Suppressor macrophage treated with lipopolysaccharide for 1 hour (primary cell): ENCODE measurements around the gene CD40LG.

Experiments used
- DNase-seq, 3 donors: peaks; one replicate each; pipeline ENCODE4 v3.0.0-alpha.2; 2020 to 2022

Gene CD40LG

DNA sequence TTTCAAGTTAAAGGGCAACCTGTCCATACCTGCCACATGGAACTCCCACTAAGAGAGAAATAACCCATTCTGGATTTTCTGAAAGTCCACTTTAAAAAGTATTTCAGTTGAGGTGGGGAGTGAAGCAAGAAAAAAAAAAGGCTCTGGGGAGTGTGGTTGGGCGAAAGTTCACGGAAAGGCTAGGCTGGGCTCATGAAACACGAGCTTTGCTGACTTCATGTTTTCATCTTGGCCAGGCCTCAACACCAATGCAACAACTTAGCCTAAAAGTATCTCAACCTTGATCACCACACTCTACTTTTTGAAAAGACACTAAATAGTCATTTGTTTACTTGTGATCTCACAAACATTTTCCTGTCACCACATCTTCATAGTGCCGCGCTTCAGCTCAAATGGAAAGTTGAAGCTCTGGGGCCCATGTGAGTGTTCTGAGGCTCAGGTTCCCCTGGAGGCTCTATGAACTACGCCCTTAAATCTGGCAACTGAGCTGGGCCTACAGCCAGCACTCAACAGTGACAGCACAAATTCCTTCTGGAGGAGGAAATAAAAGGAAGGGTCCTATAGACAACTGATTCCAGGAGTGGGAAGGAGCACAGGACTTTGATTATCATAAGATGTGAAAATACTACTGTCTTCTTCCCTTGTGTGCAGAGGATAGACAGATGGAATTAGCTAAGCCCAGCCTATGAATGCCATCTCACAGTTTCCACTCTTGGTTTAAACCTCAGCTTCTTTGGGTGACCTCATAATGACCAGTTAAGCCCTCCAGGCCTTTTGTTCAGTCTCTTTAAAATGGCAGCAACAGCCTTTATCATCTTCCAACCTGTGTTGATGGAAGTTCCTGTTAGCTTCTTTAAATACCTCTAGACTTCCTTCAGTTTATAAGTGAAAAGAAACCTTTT lies 5.1 kb downstream of the CD40LG start:
- DNase-seq = no peak

DNA sequence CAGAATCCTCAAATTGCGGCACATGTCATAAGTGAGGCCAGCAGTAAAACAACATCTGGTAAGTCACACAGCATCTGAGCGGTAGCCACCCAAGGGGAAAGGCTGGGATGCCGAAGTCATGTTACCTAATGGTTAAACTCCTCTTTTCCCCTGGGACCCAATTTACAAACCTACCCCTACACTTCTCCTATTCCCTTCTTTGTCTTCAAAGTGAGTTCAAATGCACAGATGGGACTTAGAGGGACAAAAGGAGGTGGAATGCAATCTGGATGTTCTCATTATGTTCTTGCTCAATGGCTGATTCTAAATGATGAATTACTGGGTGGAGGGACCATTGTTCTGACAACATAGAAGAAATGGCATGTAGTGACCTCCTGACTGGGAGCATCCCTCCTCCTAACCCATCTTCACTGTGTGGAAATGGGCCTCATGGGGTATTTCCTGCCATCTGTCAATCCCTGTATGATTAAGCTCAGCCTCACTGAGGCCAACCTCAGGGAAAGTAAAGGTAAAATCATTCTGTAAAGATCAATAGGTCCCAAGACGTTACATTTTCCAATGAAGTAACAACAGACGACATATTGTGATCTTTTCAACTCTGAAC lies 8.5 kb downstream of the CD40LG start:
- no peak for DNase-seq

DNA sequence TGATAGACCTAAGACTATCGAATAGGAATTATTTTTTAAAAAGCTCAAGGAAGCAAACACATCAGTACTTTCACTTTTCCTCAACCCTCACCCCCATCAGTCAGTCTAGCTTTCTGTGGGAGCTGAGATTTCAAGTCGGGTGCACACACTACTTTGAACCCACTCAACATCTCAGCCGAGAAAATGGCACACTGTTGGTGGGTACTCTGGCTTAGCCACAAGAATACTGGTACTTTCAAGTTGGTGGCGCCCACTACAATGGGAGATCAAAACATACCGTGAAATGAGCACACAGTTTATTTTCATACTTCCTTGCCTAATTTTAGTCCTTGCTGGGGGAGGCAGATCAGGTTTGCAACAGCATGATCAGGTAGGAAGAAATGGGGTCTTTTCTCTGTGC lies 10.2 kb downstream of the CD40LG start:
- DNase-seq = no peak

DNA sequence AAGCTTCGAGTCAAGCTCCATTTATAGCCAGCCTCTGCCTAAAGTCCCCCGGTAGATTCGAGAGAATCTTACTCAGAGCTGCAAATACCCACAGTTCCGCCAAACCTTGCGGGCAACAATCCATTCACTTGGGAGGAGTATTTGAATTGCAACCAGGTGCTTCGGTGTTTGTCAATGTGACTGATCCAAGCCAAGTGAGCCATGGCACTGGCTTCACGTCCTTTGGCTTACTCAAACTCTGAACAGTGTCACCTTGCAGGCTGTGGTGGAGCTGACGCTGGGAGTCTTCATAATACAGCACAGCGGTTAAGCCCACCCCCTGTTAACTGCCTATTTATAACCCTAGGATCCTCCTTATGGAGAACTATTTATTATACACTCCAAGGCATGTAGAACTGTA lies 11.2 kb downstream of the CD40LG start:
- no peak for DNase-seq

DNA sequence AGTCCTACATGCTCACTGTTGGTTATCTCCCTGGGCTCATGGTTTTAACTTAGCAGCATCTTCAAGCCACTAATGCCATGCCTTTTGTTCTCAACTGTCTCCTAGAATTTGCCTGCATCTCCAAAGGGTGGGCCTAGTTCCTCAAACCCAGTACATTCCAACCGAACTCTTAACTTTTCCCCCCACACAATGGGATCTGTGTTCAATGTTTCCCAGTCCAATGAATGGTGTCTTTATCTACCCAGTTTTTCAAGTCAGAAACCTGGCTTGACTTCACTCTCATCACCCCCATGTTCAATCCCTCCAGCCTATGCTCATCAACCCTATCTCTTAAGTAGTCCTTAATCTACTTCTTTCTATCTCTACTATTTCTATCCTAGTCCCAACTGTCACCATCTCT lies 12.9 kb downstream of the CD40LG start:
- DNase-seq = no peak

GRCh38 chrX:136662104-136662503 lies 14.1 kb downstream of the CD40LG start:
- DNase-seq = no peak

DNA sequence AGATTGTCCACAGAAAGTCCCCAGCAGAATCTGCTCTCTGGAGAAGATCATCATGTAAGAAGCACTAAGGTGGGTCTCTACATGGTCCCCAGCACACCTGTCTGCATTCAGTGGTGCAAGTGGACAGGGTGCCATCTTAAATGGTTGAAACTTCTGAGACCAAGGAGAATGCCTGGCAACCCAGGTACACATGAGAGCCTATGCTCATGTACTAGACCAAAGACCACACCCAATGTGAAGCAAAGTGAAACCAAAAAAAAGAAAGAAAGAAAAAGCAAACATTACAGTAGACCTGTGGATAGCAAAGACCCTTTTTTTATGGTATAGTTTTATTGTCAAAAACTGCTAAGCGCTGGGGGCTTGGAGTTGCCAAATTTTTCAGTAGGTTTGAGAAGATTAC lies 15.0 kb downstream of the CD40LG start:
- DNase-seq = no peak

- peak; percentile 1 to 19 (median 11) for DNase-seq
Measured at GRCh38 chrX:136665258-136665900, 17.4 kb downstream of the CD40LG start.

GRCh38 chrX:136666088-136666487 lies 18.1 kb downstream of the CD40LG start:
- no peak for DNase-seq

DNA sequence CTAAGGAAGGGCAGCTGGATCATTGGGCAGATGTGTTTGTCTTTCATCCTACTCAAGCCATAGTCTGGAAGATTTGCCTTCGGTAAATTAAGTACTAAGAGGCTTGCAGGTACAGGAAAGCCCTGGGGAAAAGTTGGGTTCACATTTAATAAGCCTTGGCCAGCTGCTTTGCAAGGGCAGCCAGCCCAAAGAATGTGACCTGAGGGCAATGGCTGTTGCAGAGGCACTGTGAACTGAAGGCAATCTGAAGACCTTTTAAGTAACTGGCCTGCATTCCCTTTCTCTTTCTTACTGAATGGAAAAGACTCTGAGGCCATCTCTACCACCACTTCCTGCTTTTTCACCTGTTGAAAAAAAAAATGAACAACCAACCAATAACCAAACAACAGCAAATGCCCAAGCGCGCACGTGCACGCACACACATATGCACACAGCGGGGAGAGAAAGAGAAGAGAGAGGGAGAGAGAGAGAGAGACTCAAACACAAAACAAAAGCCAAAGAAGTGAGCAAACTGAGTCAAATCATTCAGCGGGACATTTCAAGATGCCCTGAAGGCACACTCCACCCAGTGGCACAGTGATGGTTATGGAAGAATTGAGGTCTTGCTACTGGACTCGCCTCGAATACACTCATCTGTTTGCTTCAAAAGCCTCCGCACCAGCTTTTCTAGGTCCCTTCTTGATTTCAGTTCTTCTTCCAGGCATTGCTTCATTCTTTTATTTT lies 19.6 kb downstream of the CD40LG start:
- DNase-seq = no peak

GRCh38 chrX:136671006-136671610 lies 23.1 kb downstream of the CD40LG start:
- DNase-seq = no peak

- DNase-seq = no peak
Measured at GRCh38 chrX:136674270-136674985, 26.5 kb downstream of the CD40LG start.

DNA sequence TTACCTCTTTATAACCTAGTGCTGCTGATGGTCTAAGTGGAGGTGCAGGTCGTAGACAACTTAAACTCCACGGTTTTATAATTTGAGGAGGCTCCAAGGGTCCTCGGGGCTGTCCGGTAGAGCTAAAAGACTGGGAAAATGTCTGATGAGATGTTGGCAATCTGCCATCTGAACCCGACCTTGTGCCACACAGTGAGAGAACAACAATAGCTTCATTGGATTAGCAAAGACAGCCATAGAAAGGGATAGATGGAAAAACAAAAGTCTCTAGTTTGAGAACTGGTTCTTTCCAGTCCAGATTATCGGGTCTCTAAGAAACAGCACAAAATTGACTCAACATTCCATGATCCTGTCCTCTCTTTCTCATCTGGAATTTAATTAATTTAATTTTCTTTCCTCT lies 31.6 kb downstream of the CD40LG start:
- DNase-seq = no peak

DNA sequence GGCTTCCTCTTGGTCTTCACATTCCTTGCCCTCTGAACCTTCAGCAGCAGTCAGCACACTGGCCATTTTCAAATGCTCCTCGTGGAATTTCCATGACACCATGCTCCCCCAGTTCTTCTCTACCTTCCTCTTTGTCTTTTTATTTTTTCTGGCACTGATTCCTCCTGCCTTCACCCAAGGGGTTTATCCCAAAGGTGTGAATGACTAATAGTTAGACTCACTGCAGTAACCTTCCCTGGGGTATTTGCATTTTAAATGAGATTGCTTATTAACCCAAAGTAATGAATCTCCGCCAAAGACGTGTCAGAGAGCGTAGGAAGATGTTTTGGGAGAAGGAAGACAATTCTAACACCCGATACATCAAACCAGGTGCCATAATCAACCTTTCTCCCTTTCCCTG lies 36.2 kb downstream of the CD40LG start:
- DNase-seq = no peak

DNA sequence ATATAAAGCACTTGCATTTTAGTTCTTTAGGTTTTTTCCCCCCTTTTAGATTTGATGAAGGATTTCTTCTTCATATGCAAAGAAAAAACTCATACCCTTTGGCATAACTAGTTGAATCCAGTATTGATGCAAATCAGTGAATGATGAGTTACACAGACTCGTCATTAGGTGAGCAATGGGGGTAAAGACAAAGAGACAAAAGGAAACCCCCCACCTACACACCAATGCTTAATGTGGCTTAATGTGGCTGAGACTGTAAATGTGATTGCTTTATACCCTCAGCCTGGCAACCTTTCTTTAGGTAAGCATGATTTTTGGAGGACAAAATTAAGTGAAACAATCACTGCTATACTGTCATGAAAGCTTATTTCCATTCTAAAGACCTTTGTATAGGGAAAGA lies 39.5 kb downstream of the CD40LG start:
- DNase-seq = no peak

DNA sequence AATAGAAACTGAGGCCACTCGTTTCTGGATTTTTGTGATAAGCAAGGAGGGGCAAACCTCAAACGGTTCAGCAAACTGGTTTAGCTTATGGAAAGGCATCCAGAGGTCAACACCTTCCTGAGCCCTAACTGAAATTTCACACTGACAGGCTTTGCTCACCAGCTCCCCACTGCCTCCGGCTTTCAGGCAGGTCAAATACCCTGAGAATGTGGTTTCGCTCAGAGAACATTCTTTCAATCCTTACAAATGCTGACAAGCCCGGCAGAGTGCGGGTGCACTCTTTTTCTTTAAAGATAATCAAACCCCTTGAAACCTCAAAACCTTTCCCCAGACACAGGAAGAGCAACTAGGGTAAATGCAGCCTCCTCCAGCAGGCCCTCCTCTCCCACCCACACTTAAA lies 41.5 kb downstream of the CD40LG start:
- no peak for DNase-seq

- no peak for DNase-seq
Measured at GRCh38 chrX:136691028-136691809, 43.3 kb downstream of the CD40LG start.

GRCh38 chrX:136692271-136692670 lies 44.3 kb downstream of the CD40LG start:
- no peak for DNase-seq

GRCh38 chrX:136694431-136695087 lies 46.6 kb downstream of the CD40LG start:
- DNase-seq = peak; percentile 16 to 35 (median 27)

- DNase-seq = no peak
Measured at GRCh38 chrX:136697156-136697555, 49.2 kb downstream of the CD40LG start.

- DNase-seq = peak in 2 of 3 donors; percentile 7 to 19
Measured at GRCh38 chrX:136708348-136708747, 60.4 kb downstream of the CD40LG start.
